ENCODE measurements around the gene CSF1.

GRCh38 chr1:109929588-109930251, 19.1 kb downstream of the CSF1 start:
- TF ChIP-seq CTCF (IDR thresholded peaks at IDR 0.05; ENCODE audit: borderline replicate concordance, extremely low read depth, low read length, poor library complexity, severe bottlenecking) (no peak), EZH2 (IDR thresholded peaks at IDR 0.05; ENCODE audit: borderline replicate concordance, low read depth, low read length, severe bottlenecking) (no peak)
